ENCODE data around the gene SLX9.

- TF ChIP-seq EZH2 (IDR thresholded peaks at IDR 0.05; ENCODE audit: insufficient read depth, poor library complexity, severe bottlenecking) (no peak), EZH2phosphoT487 (IDR thresholded peaks at IDR 0.05; ENCODE audit: insufficient read depth, low read depth) (no peak)
Observed at GRCh38 chr21:44893948-44894656, 45.7 kb upstream of the SLX9 start.

Data from GM23248 (cell line).